GM23338 (cell line): Measurements from ENCODE around the gene GLRX2.

Experiments
- CREB1 ChIP-seq: fragments of 250-450 bp; sonication (Bioruptor Pico); IDR thresholded peaks from 2 replicates; pipeline ENCODE4 v1.5.0; 2020; ENCODE audit warnings: low read depth, mild to moderate bottlenecking, moderate library complexity
- CTCF ChIP-seq, 2 experiments: fragments of 200-600 bp in 1 of 2; sonication (generic) in 1 of 2; conservative IDR thresholded peaks; 2 replicates each; pipeline versions ENCODE4 v1.5.1 to v1.6.1; 2016 to 2017; ENCODE audit warnings: antibody characterized with exemption in 2 of 2, low read depth in 2 of 2, mild to moderate bottlenecking in 2 of 2, moderate library complexity in 1 of 2
- EZH2 ChIP-seq: fragments of 200-600 bp; sonication (generic); IDR thresholded peaks from one replicate; pipeline ENCODE4 v1.8.0; 2017; ENCODE audit warnings: antibody characterized with exemption, mild to moderate bottlenecking, low read depth; ENCODE audit not compliant: unreplicated experiment

- TF ChIP-seq CTCF (conservative IDR thresholded peaks at IDR 0.05; ENCODE audit: low read depth in 2 of 2) (no peak), CREB1 (CRISPR knock-in tag) (no peak), EZH2 (no peak)
These were observed 2.6 kb downstream of the GLRX2 start for GRCh38 chr1:193102662-193103061.
